Heart left ventricle (tissue), 13 donors: ENCODE measurements around the gene UGT1A1.

Experiments used
- CTCF ChIP-seq, 12 donors: fragments of 200-600 bp; sonication (generic) in 4 of 12; IDR thresholded peaks; one replicate each; pipeline versions ENCODE4 v1.5.0 to v1.8.0; 2018 to 2022; ENCODE audit warnings: antibody characterized with exemption in 12 of 12, mild to moderate bottlenecking in 5 of 12
- POLR2A ChIP-seq, 2 donors: fragments of 450-650 bp; IDR thresholded peaks; one replicate each; pipeline ENCODE4 v1.6.1; 2017; ENCODE audit warnings: antibody characterized with exemption in 2 of 2, mild to moderate bottlenecking in 2 of 2, moderate library complexity in 2 of 2
- donor health status: ischemic (EF 13 %, LVEDD 7.1; RV severe dilation, severe dysfunction).
- donor health status: DM: no; HTN: yes; CAD: no.
- donor health status: DM: no; HTN: no; CAD: no.
- donor health status: ischemic (EF 25% LVEDD 6.9; RV normal size, moderate dysfunction).
- donor health status: ischemic (EF 25% LVEDD 5.7; RV mildly dilated, moderate dysfunction).
- donor health status: ischemic (EF 35%, LVEDD 5.7; RV mildly dilated, moderate dysfunction).
- donor health status: nonischemic (EF 11% LVEDD 7.7; RV severe dilation, severe dysfunction).
- donor health status: DM: yes; HTN: yes; CAD: no.
- donor health status: PGD.
- donor health status: ischemic (EF 29% LVEDD 5.4; RV normal size, mild dysfunction).
- donor health status: nonischemic (EF 23%, LVEDD 6.1; RV moderate dilation, normal function).

- TF ChIP-seq POLR2A (IDR thresholded peaks at IDR 0.05) (no peak), CTCF (IDR thresholded peaks at IDR 0.05) (no peak)
Measured at GRCh38 chr2:233817361-233817911, 57.4 kb downstream of the UGT1A1 start.
